Measurements from ENCODE around the gene SCAMP5.

- TF ChIP-seq CTCF (conservative IDR thresholded peaks at IDR 0.05 in 1 of 2, IDR thresholded peaks at IDR 0.05 in 1 of 2; ENCODE audit: extremely low read depth in 1 of 2, insufficient read depth in 1 of 2, low read depth in 1 of 2, low read length in 2 of 2) (no peak), EZH2 (IDR thresholded peaks at IDR 0.05; ENCODE audit: borderline replicate concordance, low read length) (no peak)
Observed at GRCh38 chr15:75036212-75036616, 40.9 kb downstream of the SCAMP5 start.
